ENCODE measurements around the gene HBE1. TPM values are rescaled to one million over a fixed set of nuclear protein-coding genes. Genes with fewer than 3 reads are reported as not detected.
A peak's percentile ranks its signal among the peaks of the same experiment; 100 is the strongest.
"Not testable (repeated sequence)": the region's sequence is repeated elsewhere in the genome, so short reads cannot be mapped to it uniquely, and the experiment has no call there.

The HBE1 gene
- total RNA-seq (2014; rRNA removed; shearing (Covaris generic)), result 0.26 TPM in 1 of 2 replicates, not detected in the other

- H3K27ac ChIP-seq, result no peak within 1 kb of the TSS
- no peaks in the 10 kb centered on the region for H3K27me3 ChIP-seq
- DNase-seq, result no peak
- H3K4me1 ChIP-seq, result no peaks in the 10 kb centered on the region
- H3K9me3 ChIP-seq (replicated peaks), result no peaks in the 10 kb centered on the region
- H3K36me3 ChIP-seq, result no peaks in the 10 kb centered on the region
- H3K4me3 ChIP-seq, result no peak within 1 kb of the TSS
Observed at GRCh38 chr11:5269715-5270147, at the start of gene HBE1. TSS of gene HBE1 (minus strand) at chr11:5269945. CDS start at chr11:5269890, 55 bp downstream.

- Histone ChIP-seq H3K9me3 (replicated peaks) (no peaks in the 10 kb centered on the region), H3K4me3 (no peak overlapping the region), H3K27ac (no peak overlapping the region), H3K36me3 (no peaks in the 10 kb centered on the region), H3K4me1 (no peaks in the 10 kb centered on the region), H3K27me3 (no peaks in the 10 kb centered on the region)
- DNase-seq, result no peak
Observed at GRCh38 chr11:5317292-5317691, 47.5 kb upstream of the HBE1 start.

- not testable (repeated sequence) for H3K4me3 ChIP-seq; H3K27me3 ChIP-seq; H3K4me1 ChIP-seq; DNase-seq; H3K36me3 ChIP-seq; H3K9me3 ChIP-seq (replicated peaks); H3K27ac ChIP-seq
Observed at GRCh38 chr11:5313326-5314023, 43.7 kb upstream of the HBE1 start.

- Histone ChIP-seq H3K36me3 (no peaks in the 10 kb centered on the region; the same call in 1 of the 2 replicates), H3K9me3 (replicated peaks) (no peaks in the 10 kb centered on the region), H3K27me3 (peaks cover 6% of the 10 kb centered on the region; the same call in 1 of the 2 replicates), H3K4me3 (no peak overlapping the region), H3K27ac (no peak overlapping the region), H3K4me1 (no peaks in the 10 kb centered on the region)
- no peak for DNase-seq
Observed at GRCh38 chr11:5310423-5310822, 40.7 kb upstream of the HBE1 start.

GRCh38 chr11:5307256-5308019, 37.7 kb upstream of the HBE1 start:
- DNase-seq, result no peak
- Histone ChIP-seq H3K4me3 (no peak overlapping the region), H3K9me3 (replicated peaks) (no peaks in the 10 kb centered on the region), H3K27ac (no peak overlapping the region), H3K27me3 (peaks cover 6% of the 10 kb centered on the region; the same call in 1 of the 2 replicates), H3K36me3 (no peaks in the 10 kb centered on the region; the same call in 1 of the 2 replicates), H3K4me1 (no peaks in the 10 kb centered on the region)

- Histone ChIP-seq H3K9me3 (replicated peaks) (no peaks in the 10 kb centered on the region), H3K27ac (no peak overlapping the region), H3K4me3 (no peak overlapping the region), H3K4me1 (no peaks in the 10 kb centered on the region), H3K27me3 (no peaks in the 10 kb centered on the region), H3K36me3 (no peaks in the 10 kb centered on the region; the same call in 1 of the 2 replicates)
- no peak for DNase-seq
Observed at GRCh38 chr11:5304046-5304445, 34.3 kb upstream of the HBE1 start.

- Histone ChIP-seq H3K9me3 (replicated peaks) (no peaks in the 10 kb centered on the region), H3K4me1 (no peaks in the 10 kb centered on the region), H3K27ac (no peak overlapping the region), H3K27me3 (no peaks in the 10 kb centered on the region), H3K36me3 (no peaks in the 10 kb centered on the region; the same call in 1 of the 2 replicates), H3K4me3 (no peak overlapping the region)
- no peak for DNase-seq
Observed at GRCh38 chr11:5303626-5304025, 33.9 kb upstream of the HBE1 start.

GRCh38 chr11:5301846-5302245, 32.1 kb upstream of the HBE1 start, which contains the start of gene OR51B4:
TSS of gene OR51B4 (minus strand) at chr11:5301946. CDS start at chr11:5301946, 0 bp downstream.
- no peak within 1 kb of the TSS for H3K4me3 ChIP-seq
- no peaks in the 10 kb centered on the region for H3K36me3 ChIP-seq
- DNase-seq, result no peak
- no peaks in the 10 kb centered on the region for H3K9me3 ChIP-seq (replicated peaks)
- no peaks in the 10 kb centered on the region for H3K4me1 ChIP-seq
- no peak within 1 kb of the TSS for H3K27ac ChIP-seq
- no peaks in the 10 kb centered on the region; the same call in 1 of the 2 replicates for H3K27me3 ChIP-seq

GRCh38 chr11:5300251-5300650, 30.5 kb upstream of the HBE1 start:
- Histone ChIP-seq H3K4me3 (no peak overlapping the region), H3K4me1 (no peaks in the 10 kb centered on the region), H3K27ac (no peak overlapping the region), H3K27me3 (no peaks in the 10 kb centered on the region; the same call in 1 of the 2 replicates), H3K9me3 (replicated peaks) (no peaks in the 10 kb centered on the region), H3K36me3 (no peaks in the 10 kb centered on the region)
- no peak for DNase-seq

- Histone ChIP-seq H3K4me3 (no peak overlapping the region), H3K27me3 (no peaks in the 10 kb centered on the region; the same call in 1 of the 2 replicates), H3K9me3 (replicated peaks) (no peaks in the 10 kb centered on the region), H3K36me3 (no peaks in the 10 kb centered on the region), H3K4me1 (no peaks in the 10 kb centered on the region), H3K27ac (no peak overlapping the region)
- no peak for DNase-seq
Observed at GRCh38 chr11:5298451-5298850, 28.7 kb upstream of the HBE1 start.

GRCh38 chr11:5297721-5298323, 28.1 kb upstream of the HBE1 start:
- Histone ChIP-seq H3K27me3 (no peaks in the 10 kb centered on the region; the same call in 1 of the 2 replicates), H3K27ac (no peak overlapping the region), H3K9me3 (replicated peaks) (no peaks in the 10 kb centered on the region), H3K36me3 (no peaks in the 10 kb centered on the region), H3K4me1 (no peaks in the 10 kb centered on the region), H3K4me3 (no peak overlapping the region)
- DNase-seq, result no peak

- H3K27ac ChIP-seq; H3K36me3 ChIP-seq; H3K4me3 ChIP-seq; H3K9me3 ChIP-seq (replicated peaks); DNase-seq; H3K27me3 ChIP-seq; H3K4me1 ChIP-seq: not testable (repeated sequence)
Observed at GRCh38 chr11:5294342-5294995, 24.7 kb upstream of the HBE1 start.

- no peaks in the 10 kb centered on the region for H3K9me3 ChIP-seq (replicated peaks)
- no peak for DNase-seq
- H3K4me1 ChIP-seq, result no peaks in the 10 kb centered on the region
- no peaks in the 10 kb centered on the region; the same call in 1 of the 2 replicates for H3K27me3 ChIP-seq
- H3K4me3 ChIP-seq, result no peak overlapping the region
- no peak overlapping the region for H3K27ac ChIP-seq
- no peaks in the 10 kb centered on the region for H3K36me3 ChIP-seq
Observed at GRCh38 chr11:5293028-5293427, 23.3 kb upstream of the HBE1 start.

- no peaks in the 10 kb centered on the region for H3K36me3 ChIP-seq
- H3K4me3 ChIP-seq, result no peak overlapping the region
- H3K9me3 ChIP-seq (replicated peaks), result no peaks in the 10 kb centered on the region
- H3K27me3 ChIP-seq, result no peaks in the 10 kb centered on the region; the same call in 1 of the 2 replicates
- H3K27ac ChIP-seq, result no peak overlapping the region
- no peaks in the 10 kb centered on the region for H3K4me1 ChIP-seq
- peak in 1 of 2 experiments; percentile 17 for DNase-seq
Observed at GRCh38 chr11:5291207-5291838, 21.6 kb upstream of the HBE1 start.
